ENCODE measurements around the gene PRKCB.
"Not testable (repeated sequence)": the region's sequence is repeated elsewhere in the genome, so short reads cannot be mapped to it uniquely, and the experiment has no call there.

Gene PRKCB

DNA sequence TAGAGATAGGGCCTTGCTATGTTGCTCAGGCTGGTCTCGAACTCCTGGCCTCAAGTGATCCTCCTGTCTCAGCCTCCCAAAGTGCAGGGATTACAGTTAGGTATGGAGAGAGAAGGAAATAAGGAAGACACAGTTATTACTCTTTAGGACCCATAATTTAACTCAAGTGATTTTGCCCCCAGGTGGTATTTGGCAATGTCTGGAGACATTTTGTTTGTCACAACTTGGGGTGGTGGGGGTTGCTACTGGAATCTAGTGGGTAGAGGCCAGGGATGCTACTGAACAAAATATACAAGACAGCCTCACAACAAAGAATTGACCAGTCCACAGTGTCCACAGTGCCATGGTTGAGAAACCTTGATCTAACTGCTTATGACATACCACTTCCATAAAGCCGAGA is 64.1 kb downstream of the PRKCB start:
- Mint-ChIP-seq H3K9me3 (no peaks in the 10 kb centered on the region), H3K27ac (no peak overlapping the region), H3K36me3 (ENCODE audit: low read depth) (peaks cover 21% of the 10 kb centered on the region), H3K27me3 (no peaks in the 10 kb centered on the region), H3K4me3 (no peak overlapping the region), H3K4me1 (ENCODE audit: low read depth) (peaks cover 69% of the 10 kb centered on the region)
- no peak for DNase-seq

DNA sequence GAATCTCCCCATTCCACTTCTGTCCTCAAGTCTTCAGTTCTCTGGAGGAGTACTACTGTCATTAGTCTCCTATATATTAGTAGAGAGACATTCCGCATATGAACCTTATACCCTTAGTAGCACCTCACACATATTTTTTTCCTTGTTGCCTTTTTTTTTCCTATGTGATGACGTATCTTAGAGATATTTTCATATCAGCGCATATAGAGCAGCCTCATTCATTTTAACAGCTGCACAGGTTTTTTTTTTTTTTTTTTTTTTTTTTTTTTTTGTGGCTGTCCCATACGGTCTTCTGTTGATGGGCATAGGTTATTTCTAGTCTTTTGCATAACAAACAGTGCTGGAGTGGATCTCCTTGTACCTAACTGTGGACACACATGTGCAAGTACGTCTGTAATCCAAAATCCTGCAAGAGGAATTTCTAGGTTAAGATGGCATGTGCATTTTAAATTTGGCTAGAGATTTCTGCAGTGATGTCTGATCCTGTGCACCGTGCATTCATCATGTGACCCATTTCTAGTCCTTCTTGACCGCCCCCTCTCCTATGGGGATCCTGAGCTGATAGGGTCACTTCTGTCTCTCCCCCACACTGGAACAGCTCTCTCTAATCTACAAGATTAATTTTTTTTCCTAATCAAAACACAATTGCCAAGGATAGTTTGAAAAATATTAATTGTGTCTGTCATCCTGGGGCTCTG is 64.8 kb downstream of the PRKCB start:
- no peaks in the 10 kb centered on the region for H3K9me3 Mint-ChIP-seq
- peak overlapping the region; percentile 19 for H3K27ac Mint-ChIP-seq
- H3K4me1 Mint-ChIP-seq (ENCODE audit: low read depth), result peaks cover 68% of the 10 kb centered on the region
- H3K4me3 Mint-ChIP-seq, result no peak overlapping the region
- DNase-seq, result no peak
- H3K27me3 Mint-ChIP-seq, result no peaks in the 10 kb centered on the region
- H3K36me3 Mint-ChIP-seq (ENCODE audit: low read depth), result peaks cover 19% of the 10 kb centered on the region

DNA sequence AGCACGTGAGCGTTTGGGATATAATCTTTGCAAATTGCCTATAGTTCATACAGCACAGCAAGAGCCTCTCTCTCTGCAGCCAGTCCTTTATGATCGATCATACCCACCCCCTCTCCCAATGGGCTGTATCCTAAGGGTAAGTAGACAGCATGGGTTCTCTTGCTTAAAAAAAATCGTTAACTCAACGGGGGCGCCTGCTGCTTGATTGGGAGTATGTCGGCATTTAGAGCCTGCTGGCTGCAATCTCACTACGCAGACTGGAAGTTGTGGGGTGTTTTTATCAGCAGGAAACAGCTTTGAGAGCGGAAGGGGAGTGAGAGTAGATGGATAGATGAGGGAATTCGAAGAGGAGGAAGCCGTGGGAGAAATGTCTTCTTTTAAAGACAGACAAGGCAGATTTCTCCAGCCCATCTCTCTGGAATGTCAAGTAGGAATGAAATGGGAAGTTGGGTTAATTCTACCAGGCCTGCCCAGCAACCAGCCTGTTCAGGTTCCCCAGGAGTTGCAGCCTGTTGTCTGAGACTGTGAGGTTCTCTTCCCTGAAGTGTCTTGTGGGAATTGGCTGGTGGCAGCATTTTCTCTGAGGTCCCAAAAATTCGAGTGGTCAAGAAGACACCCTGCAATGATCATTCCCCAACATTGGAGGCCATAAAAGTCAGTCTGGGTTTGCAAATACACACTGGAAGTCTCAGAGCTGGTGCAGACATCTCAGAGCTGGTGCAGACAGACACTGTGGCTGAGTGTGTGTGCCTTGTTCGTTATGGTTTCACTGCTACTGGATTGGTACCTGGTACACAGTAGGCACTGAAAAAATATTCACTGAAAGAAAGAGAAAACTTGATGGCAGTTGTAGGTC is 65.6 kb downstream of the PRKCB start:
- Mint-ChIP-seq H3K27me3 (no peaks in the 10 kb centered on the region), H3K27ac (peak overlapping the region; percentile 19), H3K36me3 (ENCODE audit: low read depth) (peaks cover 17% of the 10 kb centered on the region), H3K9me3 (no peaks in the 10 kb centered on the region), H3K4me1 (ENCODE audit: low read depth) (peaks cover 70% of the 10 kb centered on the region), H3K4me3 (no peak overlapping the region)
- no peak for DNase-seq

- H3K27me3 Mint-ChIP-seq, result no peaks in the 10 kb centered on the region
- peaks cover 72% of the 10 kb centered on the region for H3K4me1 Mint-ChIP-seq (ENCODE audit: low read depth)
- H3K27ac Mint-ChIP-seq, result no peak overlapping the region
- H3K36me3 Mint-ChIP-seq (ENCODE audit: low read depth), result peaks cover 12% of the 10 kb centered on the region
- no peaks in the 10 kb centered on the region for H3K9me3 Mint-ChIP-seq
- DNase-seq, result no peak
- H3K4me3 Mint-ChIP-seq, result no peak overlapping the region
Observed at GRCh38 chr16:23902034-23902747, 66.4 kb downstream of the PRKCB start.

- Mint-ChIP-seq H3K36me3 (ENCODE audit: low read depth) (peaks cover 9% of the 10 kb centered on the region), H3K4me1 (ENCODE audit: low read depth) (peaks cover 74% of the 10 kb centered on the region), H3K9me3 (no peaks in the 10 kb centered on the region), H3K27me3 (no peaks in the 10 kb centered on the region), H3K27ac (peak overlapping the region; percentile 32), H3K4me3 (no peak overlapping the region)
- no peak for DNase-seq
Observed at GRCh38 chr16:23902748-23903414, 67.1 kb downstream of the PRKCB start.

DNA sequence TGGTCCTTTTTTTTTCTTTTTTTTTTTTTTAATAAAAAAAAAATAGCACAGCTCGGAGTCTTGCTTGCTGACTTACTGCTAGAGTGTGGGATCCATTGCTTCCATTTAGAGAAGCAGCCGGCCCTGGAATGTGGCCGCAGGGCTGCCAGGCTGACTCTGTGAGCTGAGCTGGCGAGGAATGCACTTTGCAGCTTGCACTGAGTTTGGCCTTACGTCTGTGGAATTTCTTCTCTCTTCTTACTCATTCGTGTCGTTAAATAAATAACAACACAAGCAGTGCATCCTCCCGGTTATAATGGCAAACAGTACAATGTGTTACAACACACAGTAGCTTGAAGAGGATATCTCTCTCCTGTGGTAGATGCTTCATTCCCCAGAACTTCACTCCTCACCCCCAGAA is 69.2 kb downstream of the PRKCB start:
- H3K4me3 Mint-ChIP-seq, result no peak overlapping the region
- DNase-seq, result no peak
- peaks cover 9% of the 10 kb centered on the region for H3K36me3 Mint-ChIP-seq (ENCODE audit: low read depth)
- H3K9me3 Mint-ChIP-seq, result no peaks in the 10 kb centered on the region
- H3K27me3 Mint-ChIP-seq, result no peaks in the 10 kb centered on the region
- H3K27ac Mint-ChIP-seq, result no peak overlapping the region
- peaks cover 84% of the 10 kb centered on the region for H3K4me1 Mint-ChIP-seq (ENCODE audit: low read depth)

GRCh38 chr16:23907457-23907902 is 71.7 kb downstream of the PRKCB start:
- Mint-ChIP-seq H3K4me3 (no peak overlapping the region), H3K27me3 (no peaks in the 10 kb centered on the region), H3K9me3 (no peaks in the 10 kb centered on the region), H3K27ac (peak overlapping the region; percentile 41), H3K36me3 (ENCODE audit: low read depth) (peaks cover 18% of the 10 kb centered on the region), H3K4me1 (ENCODE audit: low read depth) (peaks cover 72% of the 10 kb centered on the region)
- no peak for DNase-seq

DNA sequence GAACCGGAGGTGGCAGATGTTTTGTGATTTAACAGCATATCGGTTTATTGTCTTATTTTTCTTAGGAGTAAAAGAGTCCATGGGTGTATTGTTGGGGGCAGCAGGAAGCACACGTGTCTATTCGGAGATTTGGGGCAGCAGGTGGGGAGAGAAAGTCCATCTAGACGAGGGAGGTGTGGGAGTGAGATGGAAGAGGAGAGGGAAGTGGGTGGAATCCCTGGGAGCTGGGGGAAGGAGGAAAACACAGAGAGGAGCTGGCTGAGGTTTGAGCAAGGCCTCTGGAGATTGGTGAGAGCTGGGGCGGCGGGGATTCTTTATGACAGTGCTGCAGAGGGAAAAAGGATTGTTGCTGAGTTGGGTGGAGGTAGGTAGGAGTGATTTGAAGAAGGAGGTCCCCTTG is 72.1 kb downstream of the PRKCB start:
- H3K36me3 Mint-ChIP-seq (ENCODE audit: low read depth), result peaks cover 18% of the 10 kb centered on the region
- H3K4me3 Mint-ChIP-seq, result no peak overlapping the region
- no peaks in the 10 kb centered on the region for H3K27me3 Mint-ChIP-seq
- H3K9me3 Mint-ChIP-seq, result no peaks in the 10 kb centered on the region
- peaks cover 69% of the 10 kb centered on the region for H3K4me1 Mint-ChIP-seq (ENCODE audit: low read depth)
- no peak for DNase-seq
- H3K27ac Mint-ChIP-seq, result peak overlapping the region; percentile 41

DNA sequence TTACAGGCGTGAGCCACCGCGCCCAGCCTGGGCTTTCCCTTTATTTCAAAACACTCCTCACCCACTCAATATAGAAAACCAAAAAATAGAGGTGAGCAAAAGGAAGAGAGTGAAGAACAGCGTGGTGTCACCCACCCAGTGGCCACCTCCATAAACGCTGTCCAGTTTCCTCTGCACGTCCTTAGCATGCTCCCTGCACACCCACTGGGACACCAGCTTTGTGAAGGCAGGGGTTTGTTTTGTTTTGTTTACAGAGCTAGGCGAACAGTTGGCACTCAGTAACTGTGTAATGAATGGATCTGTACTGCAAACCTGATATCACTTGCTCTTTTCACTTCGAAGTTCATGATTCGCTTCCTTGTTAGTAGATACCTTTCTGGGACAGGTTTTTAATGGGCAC is 73.0 kb downstream of the PRKCB start:
- H3K27ac Mint-ChIP-seq, result peak overlapping the region; percentile 41

DNA sequence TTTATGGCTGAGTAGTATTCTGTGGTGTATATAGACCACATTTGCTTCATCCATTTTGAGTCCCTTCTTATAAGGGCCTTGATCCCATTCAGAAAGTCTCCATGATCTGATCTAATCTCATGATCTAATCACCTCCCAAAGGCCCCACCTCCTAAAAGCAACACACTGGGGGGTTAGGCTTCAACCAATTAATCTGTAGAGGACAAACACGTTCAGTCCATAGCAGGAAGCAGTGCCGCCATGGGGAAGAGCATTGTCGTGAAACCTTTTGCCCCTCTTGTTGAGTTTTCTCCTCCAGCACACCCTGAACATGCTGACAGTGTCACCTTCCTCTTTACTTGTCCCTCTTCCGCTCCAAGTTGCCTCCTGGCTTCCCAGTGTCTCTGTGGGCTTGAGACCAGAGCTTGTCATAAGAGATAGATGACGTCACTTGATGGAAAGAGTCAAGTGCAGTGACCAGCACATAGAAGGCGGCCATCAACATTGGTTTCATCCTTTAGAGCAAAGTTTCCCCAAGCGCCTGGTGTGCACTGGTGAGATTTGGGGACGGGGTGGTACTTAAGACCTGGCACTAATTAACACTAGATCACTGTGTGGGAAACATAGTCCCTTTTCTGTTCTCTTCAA is 74.1 kb downstream of the PRKCB start:
- Mint-ChIP-seq H3K36me3 (ENCODE audit: low read depth) (peaks cover 17% of the 10 kb centered on the region), H3K4me3 (no peak overlapping the region), H3K27me3 (no peaks in the 10 kb centered on the region), H3K4me1 (ENCODE audit: low read depth) (peaks cover 71% of the 10 kb centered on the region), H3K27ac (peak overlapping the region; percentile 42), H3K9me3 (no peaks in the 10 kb centered on the region)
- no peak for DNase-seq

More for the DNA sequence above, 73.0 kb downstream of the PRKCB start:
- no peaks in the 10 kb centered on the region for H3K27me3 Mint-ChIP-seq
- H3K9me3 Mint-ChIP-seq, result no peaks in the 10 kb centered on the region
- no peak overlapping the region for H3K4me3 Mint-ChIP-seq
- DNase-seq, result no peak
- H3K4me1 Mint-ChIP-seq (ENCODE audit: low read depth), result peaks cover 68% of the 10 kb centered on the region
- peaks cover 18% of the 10 kb centered on the region for H3K36me3 Mint-ChIP-seq (ENCODE audit: low read depth)

- H3K27ac Mint-ChIP-seq, result no peak overlapping the region
- H3K4me1 Mint-ChIP-seq (ENCODE audit: low read depth), result peaks cover 55% of the 10 kb centered on the region
- H3K9me3 Mint-ChIP-seq, result peaks cover 7% of the 10 kb centered on the region
- no peaks in the 10 kb centered on the region for H3K27me3 Mint-ChIP-seq
- peaks cover 30% of the 10 kb centered on the region for H3K36me3 Mint-ChIP-seq (ENCODE audit: low read depth)
- no peak overlapping the region for H3K4me3 Mint-ChIP-seq
- DNase-seq, result no peak
Observed at GRCh38 chr16:23914946-23915530, 79.3 kb downstream of the PRKCB start.

DNA sequence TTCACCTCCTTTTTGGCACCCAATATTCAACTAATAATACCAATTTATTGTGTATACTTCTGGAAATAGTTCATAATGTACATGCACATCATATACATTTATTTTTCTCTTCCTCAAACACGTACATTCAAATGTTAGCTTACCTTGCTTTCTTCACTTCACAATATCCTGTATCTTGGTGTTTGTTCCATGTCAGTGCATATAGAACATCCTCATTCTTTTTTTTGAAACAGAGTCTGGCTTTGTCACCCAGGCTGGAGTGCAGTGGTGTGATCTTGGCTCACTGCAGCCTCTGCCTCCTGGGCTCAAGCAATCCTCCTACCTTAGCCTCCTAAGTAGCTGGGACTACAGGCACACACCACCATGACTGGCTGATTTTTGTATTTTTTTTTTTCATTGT is 80.8 kb downstream of the PRKCB start:
- not testable (repeated sequence) for DNase-seq, H3K4me3 Mint-ChIP-seq, H3K27me3 Mint-ChIP-seq
- Mint-ChIP-seq H3K27ac (peak overlapping the region; percentile 22), H3K4me1 (ENCODE audit: low read depth) (peaks cover 61% of the 10 kb centered on the region), H3K36me3 (ENCODE audit: low read depth) (peaks cover 37% of the 10 kb centered on the region), H3K9me3 (peaks cover 10% of the 10 kb centered on the region)

- no peak overlapping the region for H3K4me3 Mint-ChIP-seq
- no peak for DNase-seq
- no peaks in the 10 kb centered on the region for H3K27me3 Mint-ChIP-seq
- H3K4me1 Mint-ChIP-seq (ENCODE audit: low read depth), result peaks cover 69% of the 10 kb centered on the region
- H3K9me3 Mint-ChIP-seq, result peaks cover 10% of the 10 kb centered on the region
- H3K27ac Mint-ChIP-seq, result peak overlapping the region; percentile 70
- H3K36me3 Mint-ChIP-seq (ENCODE audit: low read depth), result peaks cover 33% of the 10 kb centered on the region
Observed at GRCh38 chr16:23917621-23918020, 81.8 kb downstream of the PRKCB start.
